GM12878 (cell line): ENCODE data around the gene GOLIM4. TPM values are rescaled to one million over a fixed set of nuclear protein-coding genes. Genes with fewer than 3 reads are reported as not detected.
"Not testable (repeated sequence)": the region's sequence is repeated elsewhere in the genome, so short reads cannot be mapped to it uniquely, and the experiment has no call there.

Experiments
- ATAC-seq: fragments of 200-7000 bp; cut with Tn5 transposase; 3 replicates; pipeline ENCODE4 v1.9.1; 2020; ENCODE audit warnings: mild to moderate bottlenecking, moderate library complexity
- BruUV-seq: library from RNA; stranded (reverse); fragments of 400-500 nt; replicated peaks from 2 replicates; lab custom pipeline; 2021; lab: Mats Ljungman, UMichigan
- CTCF ChIA-PET: fragments of 300-600 bp; sonication (Branson Sonifier 250); formaldehyde crosslinking; extraction: SDS; loops from one replicate; lab custom pipeline; 2021; ENCODE audit warnings: inconsistent platforms; lab: Yijun Ruan, JAX
- POLR2A ChIA-PET: fragments of 350-600 bp; formaldehyde crosslinking; extraction: SDS; loops from one replicate; lab custom pipeline; 2021; ENCODE audit warnings: inconsistent platforms; lab: Charles Lee
- RAD21 ChIA-PET: fragments of 300-600 bp; sonication (Branson Sonifier 250); formaldehyde crosslinking; loops from one replicate; lab custom pipeline; 2023; ENCODE audit warnings: antibody characterized with exemption; ENCODE audit not compliant: unreplicated experiment; lab: Charles Lee
- SMC1A ChIA-PET: fragments of 300-600 bp; sonication (Branson Sonifier 250); formaldehyde crosslinking; loops from one replicate; lab custom pipeline; 2023; ENCODE audit not compliant: unreplicated experiment, uncharacterized antibody; lab: Charles Lee
- DNase-seq: peaks from one replicate; pipeline ENCODE4 v3.0.0-alpha.2; 2011; ENCODE audit warnings: low read depth, low spot score
- FAIRE-seq: peaks from 3 replicates; lab custom pipeline; 2011; peaks lifted over from hg19 to GRCh38; lab: Jason Lieb, UNC
- H2AFZ ChIP-seq: 2 replicates; pipeline ENCODE4 v1.6.0; 2011; ENCODE audit warnings: low read depth, low read length, control low read depth; ENCODE audit not compliant: control insufficient read depth
- H3K27ac ChIP-seq: 2 replicates; pipeline ENCODE4 v1.5.1; 2011; ENCODE audit warnings: control low read depth; ENCODE audit not compliant: control insufficient read depth, insufficient read depth
- H3K27me3 ChIP-seq, 2 experiments: replicated peaks in 1 of 2; 2 replicates each; pipeline versions ENCODE4 v1.6.0 to v1.6.1; 2011; ENCODE audit warnings: low read length in 1 of 2; ENCODE audit not compliant: control insufficient read depth in 2 of 2, insufficient read depth in 2 of 2
- H3K36me3 ChIP-seq, 2 experiments: 2 replicates each; pipeline ENCODE4 v1.5.1; 2011; ENCODE audit warnings: low read length in 1 of 2; ENCODE audit not compliant: control insufficient read depth in 2 of 2, insufficient read depth in 2 of 2
- H3K4me1 ChIP-seq: 2 replicates; pipeline ENCODE4 v1.6.1; 2011; ENCODE audit warnings: mild to moderate bottlenecking, low read length, moderate library complexity, mixed read lengths; ENCODE audit not compliant: control insufficient read depth, insufficient read depth
- H3K4me2 ChIP-seq: 2 replicates; pipeline ENCODE4 v1.6.0; 2011; ENCODE audit warnings: control low read depth; ENCODE audit not compliant: control insufficient read depth, insufficient read depth
- H3K4me3 ChIP-seq: fragments of 200-600 bp; sonication (generic); 2 replicates; pipeline ENCODE4 v1.5.1; 2016
- H3K79me2 ChIP-seq: 2 replicates; pipeline ENCODE4 v1.6.0; 2011; ENCODE audit warnings: low read length; ENCODE audit not compliant: control insufficient read depth, insufficient read depth
- H3K9ac ChIP-seq: 2 replicates; pipeline ENCODE4 v1.8.0; 2011; ENCODE audit warnings: low read length, control low read depth, mixed read lengths; ENCODE audit not compliant: control insufficient read depth, insufficient read depth
- H3K9me3 ChIP-seq: replicated peaks from 3 replicates; pipeline ENCODE4 v1.5.1; 2011; ENCODE audit warnings: mild to moderate bottlenecking, low read length; ENCODE audit not compliant: control insufficient read depth, insufficient read depth
- H4K20me1 ChIP-seq: 2 replicates; pipeline ENCODE4 v1.6.0; 2011; ENCODE audit not compliant: control insufficient read depth, insufficient read depth
- ATF7 ChIP-seq: fragments of 450-650 bp; IDR thresholded peaks from 2 replicates; pipeline ENCODE4 v1.6.1; 2016; ENCODE audit warnings: low read depth, mild to moderate bottlenecking
- BCLAF1 ChIP-seq: fragments of 450-650 bp; IDR thresholded peaks from 2 replicates; pipeline ENCODE4 v1.6.1; 2017; ENCODE audit warnings: antibody characterized with exemption, mild to moderate bottlenecking, moderate library complexity
- DPF2 ChIP-seq: fragments of 450-650 bp; IDR thresholded peaks from 2 replicates; pipeline ENCODE4 v1.6.1; 2017; ENCODE audit warnings: mild to moderate bottlenecking
- EZH2 ChIP-seq: IDR thresholded peaks from 2 replicates; pipeline ENCODE4 v1.6.1; 2012; ENCODE audit warnings: low read depth, mild to moderate bottlenecking, control low read depth, inconsistent platforms, low read length, borderline replicate concordance; ENCODE audit not compliant: control insufficient read depth
- HDAC2 ChIP-seq: fragments of 200-600 bp; sonication (generic); IDR thresholded peaks from 2 replicates; pipeline ENCODE4 v1.6.1; 2017
- IKZF1 ChIP-seq: fragments of 450-650 bp; conservative IDR thresholded peaks from 2 replicates; pipeline ENCODE4 v1.6.1; 2017; ENCODE audit warnings: antibody characterized with exemption, mild to moderate bottlenecking
- MEF2B ChIP-seq: fragments of 450-650 bp; IDR thresholded peaks from 2 replicates; pipeline ENCODE4 v1.6.1; 2018; ENCODE audit warnings: mild to moderate bottlenecking, moderate library complexity; ENCODE audit not compliant: partially characterized antibody, poor library complexity, severe bottlenecking
- SIN3A ChIP-seq: IDR thresholded peaks from 2 replicates; pipeline ENCODE4 v1.6.1; 2012; ENCODE audit warnings: low read depth, low read length, improper control_type of control experiment
- SREBF2 ChIP-seq: IDR thresholded peaks from 2 replicates; pipeline ENCODE4 v1.6.1; 2012; ENCODE audit warnings: mild to moderate bottlenecking, low read length
- SUZ12 ChIP-seq: fragments of 200-600 bp; sonication (generic); IDR thresholded peaks from one replicate; pipeline ENCODE4 v1.6.1; 2018; ENCODE audit warnings: antibody characterized with exemption, mild to moderate bottlenecking; ENCODE audit not compliant: unreplicated experiment
- ZNF24 ChIP-seq: fragments of 450-650 bp; IDR thresholded peaks from 2 replicates; pipeline ENCODE4 v1.6.1; 2017; ENCODE audit warnings: antibody characterized with exemption, mild to moderate bottlenecking
- WGBS: methylation state at CpG from one replicate; pipeline ENCODE4 v1.1.6; 2016; ENCODE audit warnings: low lambda C conversion rate; ENCODE audit not compliant: insufficient replicate concordance, insufficient coverage; ENCODE audit errors: missing lambda C conversion rate; 5-methylcytosine and 5-hydroxymethylcytosine counted together
- in situ Hi-C: fragments of 300-500 bp; cut with MboI; formaldehyde crosslinking; loops from 9 replicates; pipeline ENCODE4 v1.14.3; 2018; ENCODE audit warnings: mixed read lengths
- intact Hi-C: fragments of 100-400 bp; cut with micrococcal nuclease; formaldehyde crosslinking; loops from one replicate; pipeline ENCODE4 v1.14.2; 2022; ENCODE audit not compliant: unreplicated experiment
- polyA plus RNA-seq, 11 experiments: library from polyadenylated mRNA; depleted of rRNA in 4 of 11; unstranded in 6 of 11; stranded (reverse) in 5 of 11; fragments of >200 nt; fragmentation: Nextera tagmentation in 4 of 11; fragmentation: Illumina TruSeq in 1 of 11; extraction: Ambion mirVana in 4 of 11; extraction: Trizol in 1 of 11; gene quantifications; 1 replicate in 1 of 11; 2 replicates in 10 of 11; pipeline versions ENCODE4 v1.2.1 to v1.2.3, GENCODE V29; 2011 to 2016; ENCODE audit warnings: inconsistent platforms in 2 of 11, missing spikeins in 2 of 11, low read depth in 1 of 11
- total RNA-seq, 4 experiments: library from RNA; depleted of rRNA in 3 of 4; stranded (reverse); fragments of >200 nt in 3 of 4; fragmentation: Illumina TruSeq in 1 of 4; extraction: Trizol in 1 of 4; gene quantifications; 2 replicates each; pipeline versions ENCODE4 v1.2.1 to v1.2.3, GENCODE V29; 2013 to 2021

The GOLIM4 gene
- total and polyA plus RNA-seq, 10 of the 15 experiments (the other 5 are each of a cell fraction or from before 2014, with no cell fraction given): 11.1 to 32.4 (median 19.3) TPM

GRCh38 chr3:168060317-168060716 is 35.4 kb downstream of the GOLIM4 start (continued):
- TF ChIP-seq MEF2B: no peak
- no peak for TF ChIP-seq SREBF2
- no peak for TF ChIP-seq IKZF1
- no peak for TF ChIP-seq BCLAF1
- TF ChIP-seq SIN3A: no peak
- TF ChIP-seq SUZ12: no peak
- TF ChIP-seq ATF7: peak; percentile 70
- TF ChIP-seq DPF2: no peak
- TF ChIP-seq EZH2: no peak

- Histone ChIP-seq H3K4me2 (no peak overlapping the region), H3K79me2 (peaks cover 16% of the 10 kb centered on the region), H4K20me1 (no peaks in the 10 kb centered on the region), H3K4me3 (no peak overlapping the region), H3K4me1 (peaks cover 10% of the 10 kb centered on the region), H2AFZ (no peak overlapping the region), H3K9me3 (peaks cover 8% of the 10 kb centered on the region; the same call in 2 of the 3 replicates), H3K9ac (no peak overlapping the region), H3K36me3 (no peaks in the 10 kb centered on the region; a peak in 1 of 4 replicates), H3K27ac (no peak overlapping the region), H3K27me3 (no peaks in the 10 kb centered on the region)
- RAD21 ChIA-PET: no interaction called here
- POLR2A ChIA-PET: interaction anchor here (1.3 to 1.4 kb wide), 2 partner anchors 31 to 36 kb away, joined by 3 to 4 read pairs; no protein-coding TSS in a partner anchor
- 50% methylated on average over 2 of the region's 2 CpGs for WGBS
- TF ChIP-seq HDAC2: no peak
- no peak for TF ChIP-seq ZNF24
- SMC1A ChIA-PET: interaction anchor here (0.7 to 1.0 kb wide), 7 partner anchors 9 to 108 kb away, joined by 3 to 6 read pairs (median 4); no protein-coding TSS in a partner anchor
- no peak for FAIRE-seq
- BruUV-seq: no TSS peak
- DNase-seq: no peak
- intact Hi-C loops: loop anchor here (10.0 kb wide), 1 partner anchor 364 kb away; no protein-coding TSS in a partner anchor
- in situ Hi-C loops: no loop called here
- CTCF ChIA-PET: interaction anchor here (0.9 to 1.3 kb wide), 6 partner anchors 12 to 108 kb away, joined by 3 to 8 read pairs (median 4); no protein-coding TSS in a partner anchor
- ATAC-seq: no peak
These were observed 37.2 kb downstream of the GOLIM4 start for GRCh38 chr3:168058481-168058880.

DNA sequence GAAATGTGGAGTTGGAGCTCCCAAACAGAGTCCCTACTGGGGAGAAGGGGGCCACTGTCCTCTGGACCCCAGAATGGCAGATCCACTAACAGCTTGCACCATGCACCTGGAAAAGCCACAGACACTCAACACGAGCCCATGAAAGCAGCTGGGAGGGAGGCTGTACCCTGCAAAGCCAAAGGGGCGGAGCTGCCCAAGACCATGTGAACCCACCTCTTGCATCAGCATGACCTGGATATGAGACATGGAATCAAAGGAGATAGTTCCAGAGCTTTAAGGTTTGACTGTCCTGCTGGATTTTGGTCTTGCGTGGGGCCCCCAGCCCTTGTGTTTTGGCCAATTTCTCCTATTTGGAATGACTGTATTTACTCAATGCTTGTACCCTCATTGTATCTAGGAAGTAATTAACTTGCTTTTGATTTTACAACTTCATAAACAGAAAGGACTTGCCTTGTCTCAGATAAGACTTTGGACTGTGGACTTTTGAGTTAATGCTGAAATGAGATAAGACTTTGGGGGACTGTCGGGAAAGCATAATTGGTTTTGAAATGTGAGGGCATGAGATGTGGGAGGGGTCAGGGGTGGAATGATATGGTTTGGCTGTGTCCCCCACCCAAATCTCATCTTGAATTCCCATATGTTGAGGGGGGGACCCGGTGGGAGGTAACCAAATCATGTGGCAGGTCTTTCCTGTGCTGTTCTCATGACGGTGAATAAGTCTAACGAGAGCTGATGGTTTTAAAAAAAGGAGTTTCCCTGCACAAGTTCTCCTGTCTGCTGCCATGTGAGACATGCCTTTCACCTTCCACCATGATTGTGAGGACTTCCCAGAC is 39.1 kb downstream of the GOLIM4 start:
- H3K27me3 ChIP-seq, H3K4me1 ChIP-seq, RAD21 ChIA-PET, BruUV-seq, H3K36me3 ChIP-seq, ATAC-seq, H4K20me1 ChIP-seq, H3K4me3 ChIP-seq, in situ Hi-C loops, H3K9ac ChIP-seq, FAIRE-seq, H2AFZ ChIP-seq, H3K27ac ChIP-seq, H3K4me2 ChIP-seq, DNase-seq, H3K9me3 ChIP-seq, POLR2A ChIA-PET: not testable (repeated sequence)
- H3K79me2 ChIP-seq: peaks cover 22% of the 10 kb centered on the region
- ChIA-PET CTCF (interaction anchor here (0.6 to 12.6 kb wide), 3 partner anchors 31 to 175 kb away, joined by 3 to 318 read pairs (median 4); no protein-coding TSS in a partner anchor), SMC1A (interaction anchor here (0.9 to 1.3 kb wide), 2 partner anchors 8 to 109 kb away, joined by 4 read pairs; no protein-coding TSS in a partner anchor)
- 94% methylated on average over 7 of the region's 7 CpGs for WGBS
- intact Hi-C loops: loop anchor here (10.0 kb wide), 1 partner anchor 362 kb away; no protein-coding TSS in a partner anchor
